Breast epithelium (tissue), 3 donors: Measurements from ENCODE around the gene CCL3.

ENCODE experiments used
- CTCF ChIP-seq, 3 donors: fragments of 450-650 bp; IDR thresholded peaks; one replicate each; pipeline ENCODE4 v1.5.1; 2016 to 2017; ENCODE audit warnings: antibody characterized with exemption in 3 of 3, mild to moderate bottlenecking in 3 of 3, moderate library complexity in 3 of 3
- POLR2A ChIP-seq: fragments of 450-650 bp; IDR thresholded peaks from one replicate; pipeline ENCODE4 v1.6.1; 2016; ENCODE audit warnings: antibody characterized with exemption, mild to moderate bottlenecking, moderate library complexity
- POLR2AphosphoS5 ChIP-seq, 3 donors: sonication (generic); formaldehyde crosslinking; IDR thresholded peaks; one replicate each; pipeline ENCODE4 v1.6.1; 2017; ENCODE audit warnings: antibody characterized with exemption in 3 of 3

GRCh38 chr17:36095992-36096391 lies 6.0 kb upstream of the CCL3 start:
- TF ChIP-seq CTCF (IDR thresholded peaks at IDR 0.05) (no peak), POLR2A (no peak), POLR2AphosphoS5 (IDR thresholded peaks at IDR 0.05) (no peak)
